Superior temporal gyrus (tissue), 1 donor: Measurements from ENCODE around the gene ABAT.
A peak's percentile ranks its signal among the peaks of the same experiment; 100 is the strongest.
"Not testable (repeated sequence)": the region's sequence is repeated elsewhere in the genome, so short reads cannot be mapped to it uniquely, and the experiment has no call there.

Source experiments
- DNase-seq: peaks from one replicate; pipeline ENCODE4 v3.0.0-alpha.2; 2016; ENCODE audit errors: extremely low spot score

ABAT gene

GRCh38 chr16:8785408-8785807 lies 111.0 kb downstream of the ABAT start:
- no peak for DNase-seq

- not testable (repeated sequence) for DNase-seq
Observed at GRCh38 chr16:8786316-8786715, 111.9 kb downstream of the ABAT start.

DNA sequence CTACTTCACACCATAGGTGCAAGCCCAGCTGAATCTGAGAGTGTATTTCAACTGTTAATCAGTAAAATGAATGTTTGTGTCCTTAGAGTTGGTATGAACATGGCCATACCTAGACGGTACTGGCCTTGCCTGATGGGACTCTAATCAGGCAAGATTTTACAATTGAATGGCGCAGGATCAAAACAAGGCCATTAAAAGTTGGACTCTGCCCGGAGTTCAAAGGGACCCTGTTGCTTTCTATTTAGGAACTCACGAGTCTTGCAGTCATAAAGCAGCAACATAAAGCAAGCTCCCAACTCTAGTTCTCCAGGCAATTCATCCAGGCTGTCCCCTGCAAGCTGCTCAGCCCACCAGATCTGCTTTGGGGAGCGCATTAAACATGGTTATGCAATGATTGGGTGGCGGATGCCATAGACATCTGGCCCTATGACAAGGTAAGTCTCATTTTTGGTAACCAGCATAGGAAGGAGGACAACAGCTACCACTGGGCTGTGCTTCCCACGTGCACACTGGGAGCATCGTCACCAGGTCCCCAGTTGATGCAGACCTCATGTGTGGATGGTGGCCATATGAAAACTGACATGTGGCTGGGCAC lies 114.3 kb downstream of the ABAT start:
- DNase-seq = no peak

DNA sequence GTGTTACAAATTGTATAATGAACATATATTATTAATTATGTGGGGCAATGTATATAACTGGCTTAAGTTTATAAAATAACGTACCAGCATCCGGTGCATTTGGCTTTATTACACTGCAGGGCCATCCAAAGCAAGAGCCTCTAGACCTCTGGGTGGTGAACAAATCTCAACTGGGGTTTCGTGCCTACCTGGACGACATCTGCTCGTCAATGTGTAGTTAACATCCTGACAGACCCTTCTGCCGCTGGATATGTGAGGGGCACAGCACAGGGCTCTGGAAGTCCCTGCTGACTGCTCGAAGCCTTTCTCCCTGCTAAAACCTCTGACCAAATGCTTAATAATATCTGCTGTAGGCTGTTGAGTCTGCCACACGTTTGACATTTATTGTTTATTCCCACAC lies 120.7 kb downstream of the ABAT start:
- DNase-seq = no peak

DNA sequence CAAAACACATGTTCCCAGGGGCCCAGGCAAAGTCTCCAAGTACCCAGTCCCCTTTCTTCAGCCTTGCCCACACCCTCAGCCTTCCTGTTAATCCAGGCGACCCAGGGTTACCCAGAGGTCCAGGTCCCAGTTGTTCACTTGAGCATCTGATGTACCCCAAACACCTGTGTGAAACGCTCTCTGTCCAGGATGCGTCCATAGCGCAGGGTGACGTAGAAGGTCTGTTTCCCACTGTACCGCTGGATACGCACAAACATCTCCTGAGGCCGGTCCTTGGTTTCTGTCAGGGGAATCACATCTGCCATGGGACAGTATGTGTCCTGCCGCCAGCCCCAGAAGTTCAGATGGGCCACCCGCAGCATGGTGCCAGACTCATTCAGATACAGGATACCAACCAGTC lies 121.4 kb downstream of the ABAT start:
- DNase-seq = no peak

DNA sequence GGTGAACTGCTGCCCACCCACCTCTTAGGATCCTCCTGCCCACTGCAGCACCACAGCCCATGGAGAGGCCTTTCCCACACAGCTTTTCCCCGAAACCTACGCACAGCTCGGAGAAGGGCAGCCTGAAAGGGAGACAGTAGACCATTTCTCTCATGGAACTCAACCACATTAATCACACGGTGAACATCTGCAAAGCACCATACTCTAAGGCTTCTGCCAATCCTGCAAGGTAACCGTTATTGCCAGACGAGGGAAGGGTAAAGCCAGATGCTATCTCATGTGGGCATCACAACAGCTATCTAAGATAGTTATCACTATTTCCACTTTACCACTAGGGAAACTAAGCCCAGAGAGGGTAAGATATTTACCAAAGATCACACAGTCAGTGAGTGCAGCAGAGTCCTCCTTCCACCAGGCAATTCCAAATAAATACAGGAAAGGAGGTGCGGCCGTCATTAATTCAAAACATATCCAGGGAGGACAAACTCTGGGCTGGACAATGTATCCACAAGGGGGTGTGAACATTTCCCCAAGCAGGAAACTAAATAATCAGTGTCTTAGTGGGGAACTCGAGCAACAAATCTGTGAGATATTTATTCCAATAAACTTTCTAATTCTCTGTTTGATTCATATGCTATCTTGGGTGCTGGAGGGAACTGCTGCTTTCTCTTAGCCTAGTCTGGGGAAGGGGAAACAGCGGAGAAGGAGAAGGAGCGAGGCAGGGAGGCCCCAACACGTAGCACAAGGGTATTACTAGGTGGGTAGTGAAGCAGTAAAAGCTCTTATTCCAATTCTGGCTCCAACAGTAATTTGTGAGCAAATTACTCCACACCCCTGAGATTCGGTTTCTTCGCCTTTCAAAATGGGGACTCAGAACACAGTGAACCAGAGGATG lies 122.3 kb downstream of the ABAT start:
- DNase-seq = no peak

GRCh38 chr16:8797364-8798173 lies 123.2 kb downstream of the ABAT start, which contains the start of the genes PMM2 and TMEM186:
Gene PMM2, plus strand, starts transcription at chr16:8797839. Its CDS starts 44 bp downstream, at chr16:8797883.
Gene TMEM186, minus strand, starts transcription at chr16:8797639. Its CDS starts 25 bp downstream, at chr16:8797614.
- DNase-seq = peak; percentile 99

DNA sequence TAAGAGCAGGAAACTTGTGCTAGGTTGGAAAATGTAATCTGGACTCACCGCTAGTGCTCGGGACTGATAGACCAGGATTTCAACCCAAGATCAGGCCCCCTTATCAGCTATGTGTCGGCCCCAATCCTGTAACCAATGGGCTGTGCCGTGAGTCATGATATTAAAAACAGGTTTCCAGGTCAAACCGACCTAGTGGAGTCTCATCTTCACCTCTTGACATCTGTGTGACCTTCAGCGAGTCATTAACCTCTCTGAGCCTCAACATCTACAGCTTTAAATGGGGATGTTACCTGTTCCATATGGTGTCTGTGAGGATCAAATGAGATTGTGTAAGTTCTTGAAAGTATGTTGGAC lies 123.7 kb downstream of the ABAT start:
- no peak for DNase-seq

- no peak for DNase-seq
Observed at GRCh38 chr16:8798535-8799157, 124.2 kb downstream of the ABAT start.

- no peak for DNase-seq
Observed at GRCh38 chr16:8801701-8802100, 127.3 kb downstream of the ABAT start.

- DNase-seq = not testable (repeated sequence)
Observed at GRCh38 chr16:8803733-8804132, 129.3 kb downstream of the ABAT start.

- no peak for DNase-seq
Observed at GRCh38 chr16:8804313-8804712, 129.9 kb downstream of the ABAT start.

GRCh38 chr16:8806272-8806983 lies 132.0 kb downstream of the ABAT start:
- no peak for DNase-seq

DNA sequence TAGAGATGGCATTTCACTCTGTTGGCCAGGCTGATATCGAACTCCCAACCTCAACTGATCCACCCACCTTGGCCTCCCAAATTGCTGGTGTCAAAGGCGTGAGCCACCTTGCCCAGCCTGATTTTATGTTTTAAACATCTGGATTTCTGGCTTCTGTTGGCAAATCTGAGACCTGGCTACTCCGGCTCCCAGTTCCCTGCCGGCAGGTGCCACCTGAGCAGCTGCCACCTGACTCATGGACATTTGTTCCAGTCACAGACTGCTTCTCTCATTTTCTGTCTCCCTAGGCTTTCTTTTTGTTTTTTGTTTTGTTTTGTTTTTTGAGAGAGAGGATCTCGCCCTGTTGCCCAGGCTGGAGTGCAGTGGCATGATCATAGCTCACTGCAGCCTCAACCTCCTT lies 132.8 kb downstream of the ABAT start:
- no peak for DNase-seq

DNA sequence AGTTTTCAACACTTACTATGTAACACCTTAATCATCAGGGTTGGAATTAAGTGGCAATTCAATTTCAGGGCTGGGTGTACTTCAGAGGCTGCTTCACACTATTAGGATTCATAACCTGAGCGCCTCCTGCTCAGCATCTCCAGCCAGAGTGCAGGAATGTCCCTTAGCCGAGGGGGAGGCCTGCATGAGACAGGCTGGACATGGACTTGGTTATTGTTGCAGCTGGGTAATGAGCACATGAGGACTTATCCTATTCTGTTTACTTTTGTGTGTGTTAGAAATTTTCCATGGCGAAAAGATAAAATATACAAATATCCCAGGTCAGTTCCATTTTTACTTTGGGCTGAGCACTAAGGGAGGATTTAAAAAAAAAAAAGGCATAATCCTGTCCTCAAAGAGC lies 133.6 kb downstream of the ABAT start:
- no peak for DNase-seq

- no peak for DNase-seq
Observed at GRCh38 chr16:8808613-8809353, 134.4 kb downstream of the ABAT start.

- DNase-seq = no peak
Observed at GRCh38 chr16:8812162-8812843, 137.9 kb downstream of the ABAT start.

DNA sequence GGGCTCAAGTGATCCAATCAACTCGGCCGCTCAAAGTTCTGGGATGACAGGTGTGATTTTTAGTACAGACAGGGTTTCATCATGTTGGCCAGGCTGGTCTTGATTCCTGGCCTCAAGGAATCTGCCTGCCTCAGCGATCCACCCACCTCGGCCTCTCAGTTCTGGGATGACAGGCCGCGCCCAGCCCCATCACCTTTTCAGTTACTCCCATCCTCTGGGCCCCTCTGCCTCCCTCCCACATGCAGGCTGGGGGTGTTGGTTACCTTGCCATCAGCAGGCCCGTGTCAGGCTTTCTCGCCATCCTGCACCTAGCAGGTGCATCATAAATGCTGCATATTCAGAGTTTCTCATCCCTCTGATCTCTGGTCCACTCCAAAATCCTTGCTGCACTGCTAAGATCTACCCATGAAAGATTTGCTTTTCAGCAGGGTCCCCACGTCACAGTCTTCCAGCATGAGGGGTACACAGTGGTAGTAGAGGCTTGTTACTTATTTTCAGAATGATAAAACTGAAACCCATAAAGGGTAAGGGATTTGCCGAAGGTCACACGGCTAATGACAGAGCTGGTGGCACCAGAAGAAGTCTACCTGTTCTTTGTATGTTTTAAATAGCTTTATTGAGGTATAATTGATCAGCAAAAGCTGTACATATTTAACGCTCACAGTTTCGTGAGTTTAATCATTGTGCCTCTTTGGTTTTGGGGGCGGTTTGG lies 139.8 kb downstream of the ABAT start:
- DNase-seq = no peak

DNA sequence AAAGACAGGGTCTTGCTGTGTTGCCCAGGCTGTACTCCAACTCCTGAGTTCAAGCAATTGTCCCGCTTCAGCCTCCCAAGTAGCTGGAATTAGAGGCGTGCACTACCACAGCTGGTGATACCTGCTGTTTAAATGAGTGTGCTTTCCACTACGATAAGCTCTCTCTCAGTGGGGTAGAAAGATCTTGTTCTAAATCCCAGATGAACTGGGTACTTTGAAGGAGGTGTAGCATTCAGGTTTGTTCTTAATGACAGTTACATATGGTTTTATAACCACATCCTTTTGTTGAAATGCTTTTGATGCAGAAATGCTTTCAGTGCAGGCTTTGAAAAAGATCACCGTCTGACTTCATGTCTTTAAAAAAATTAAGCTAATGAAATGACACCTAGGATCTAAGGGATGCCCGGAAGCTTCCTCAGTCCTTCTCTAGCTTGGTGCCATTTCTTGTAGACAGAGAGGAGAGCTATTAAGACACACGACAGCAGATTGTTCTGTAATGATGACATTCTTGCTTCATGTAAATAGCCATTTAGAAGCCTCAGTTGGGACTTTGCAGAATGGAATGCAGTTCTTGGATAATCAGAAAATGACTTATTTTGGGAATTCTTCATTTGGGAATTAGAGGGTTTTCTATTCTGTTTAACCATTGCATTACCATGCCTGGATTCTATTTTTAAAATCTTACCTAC lies 142.7 kb downstream of the ABAT start:
- DNase-seq = no peak
